Retina (tissue), 1 donor: ENCODE measurements around the gene SCUBE1.

Source experiments
- DNase-seq: peaks from one replicate; pipeline ENCODE4 v3.0.0-alpha.2; 2016

The SCUBE1 gene

DNA sequence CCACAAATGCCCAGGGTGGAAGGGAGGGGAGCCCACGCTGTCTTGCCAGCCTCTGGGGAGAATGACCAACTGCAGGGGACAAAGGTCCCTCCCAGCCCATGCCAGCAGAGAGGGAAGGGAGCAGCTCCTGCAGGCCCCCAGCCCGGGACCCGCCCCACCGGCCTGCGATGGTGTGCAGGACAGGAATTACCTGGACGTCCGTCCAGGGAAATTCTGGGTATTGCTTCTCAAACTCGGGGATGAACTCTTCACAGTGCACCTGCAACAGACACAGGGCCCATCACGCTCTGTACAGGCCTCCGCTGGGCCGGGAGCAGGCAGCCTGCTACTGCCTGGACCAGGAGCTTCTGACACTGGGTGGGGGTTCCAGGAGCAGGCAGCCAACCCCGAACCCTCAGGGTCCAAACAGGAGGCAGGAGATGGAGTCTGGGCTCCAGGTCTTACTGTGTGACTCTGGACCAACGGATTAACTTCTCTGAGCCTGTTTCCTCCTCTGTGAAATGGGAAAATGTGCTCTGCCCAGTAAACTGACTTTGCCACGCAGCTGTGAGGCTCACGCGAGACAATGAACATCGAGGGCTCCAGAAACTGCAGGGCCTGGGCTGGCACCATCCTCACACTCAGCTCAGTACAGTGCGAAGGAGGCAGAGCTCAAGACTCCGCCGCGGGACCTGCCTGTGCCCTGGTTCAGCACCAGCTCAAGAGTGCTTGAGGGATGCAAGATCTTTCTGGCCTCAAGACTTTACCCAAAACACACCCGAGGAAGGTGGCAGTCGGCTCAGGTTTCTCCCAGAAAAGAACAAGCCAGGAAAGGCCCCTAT lies 173.7 kb downstream of the SCUBE1 start:
- DNase-seq, result no peak

GRCh38 chr22:43168471-43169309 lies 174.5 kb downstream of the SCUBE1 start:
- no peak for DNase-seq

GRCh38 chr22:43167001-43167589 lies 176.1 kb downstream of the SCUBE1 start:
- no peak for DNase-seq

GRCh38 chr22:43166132-43166930 lies 176.8 kb downstream of the SCUBE1 start:
- DNase-seq, result no peak

GRCh38 chr22:43164636-43165035 lies 178.5 kb downstream of the SCUBE1 start:
- DNase-seq, result no peak

GRCh38 chr22:43163241-43163795 lies 179.9 kb downstream of the SCUBE1 start:
- no peak for DNase-seq

DNA sequence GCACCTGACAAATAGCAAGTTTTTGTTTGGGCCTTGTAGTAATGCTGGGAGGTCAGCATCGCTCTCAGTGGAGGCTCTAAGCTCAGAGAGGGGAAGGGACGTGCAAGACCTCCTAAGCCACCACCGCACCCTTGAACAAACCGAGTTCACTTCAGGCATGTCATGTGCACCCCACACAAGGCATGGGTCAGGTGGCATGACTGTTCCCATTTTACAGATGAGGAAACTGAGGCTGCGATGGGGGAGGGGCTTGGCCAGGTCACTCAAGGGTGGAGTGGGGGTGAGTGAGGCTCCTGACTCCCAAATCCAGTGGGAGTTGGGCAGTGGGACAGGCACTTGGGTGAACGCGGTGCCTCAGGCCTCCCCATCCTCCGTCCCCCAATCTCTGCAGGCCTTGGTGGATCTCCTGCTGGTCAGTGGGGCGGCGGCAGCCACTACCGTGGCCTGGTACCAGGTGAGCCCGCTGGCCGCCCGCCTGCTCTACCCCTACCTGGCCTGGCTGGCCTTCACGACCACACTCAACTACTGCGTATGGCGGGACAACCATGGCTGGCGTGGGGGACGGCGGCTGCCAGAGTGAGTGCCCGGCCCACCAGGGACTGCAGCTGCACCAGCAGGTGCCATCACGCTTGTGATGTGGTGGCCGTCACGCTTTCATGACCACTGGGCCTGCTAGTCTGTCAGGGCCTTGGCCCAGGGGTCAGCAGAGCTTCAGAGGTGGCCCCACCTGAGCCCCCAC lies 180.6 kb downstream of the SCUBE1 start:
- DNase-seq, result no peak

DNA sequence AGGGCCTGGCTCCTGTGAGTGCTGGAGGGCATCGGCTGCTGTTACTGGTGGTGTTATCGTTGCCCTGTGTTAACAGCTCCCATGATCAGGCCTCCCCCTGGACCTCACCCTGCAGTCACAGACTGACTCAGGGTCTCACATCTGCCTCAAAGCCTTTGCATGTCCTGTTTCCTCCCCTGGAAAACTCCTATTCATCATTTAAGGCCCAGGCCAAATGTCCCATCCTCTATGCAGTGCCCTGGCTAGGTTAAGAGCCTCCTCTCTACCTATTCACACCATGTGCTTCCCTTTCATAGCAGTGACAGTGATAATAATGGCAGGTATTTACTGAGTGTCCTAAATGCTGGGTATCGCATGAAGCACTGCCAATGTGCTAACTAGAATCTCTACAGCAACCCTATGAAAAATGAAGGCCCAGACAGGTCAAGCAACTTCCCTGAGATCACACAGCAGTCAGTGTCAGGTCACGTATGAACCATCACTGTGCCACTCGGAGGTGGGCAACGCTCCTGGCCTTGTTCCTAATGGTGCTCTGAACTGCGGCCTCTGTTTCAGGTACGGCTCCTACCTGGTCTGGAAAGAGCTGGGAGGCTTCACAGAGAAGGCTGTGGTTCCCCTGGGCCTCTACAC lies 182.6 kb downstream of the SCUBE1 start:
- DNase-seq, result no peak

- no peak for DNase-seq
These were observed 183.5 kb downstream of the SCUBE1 start for GRCh38 chr22:43159484-43160178.

DNA sequence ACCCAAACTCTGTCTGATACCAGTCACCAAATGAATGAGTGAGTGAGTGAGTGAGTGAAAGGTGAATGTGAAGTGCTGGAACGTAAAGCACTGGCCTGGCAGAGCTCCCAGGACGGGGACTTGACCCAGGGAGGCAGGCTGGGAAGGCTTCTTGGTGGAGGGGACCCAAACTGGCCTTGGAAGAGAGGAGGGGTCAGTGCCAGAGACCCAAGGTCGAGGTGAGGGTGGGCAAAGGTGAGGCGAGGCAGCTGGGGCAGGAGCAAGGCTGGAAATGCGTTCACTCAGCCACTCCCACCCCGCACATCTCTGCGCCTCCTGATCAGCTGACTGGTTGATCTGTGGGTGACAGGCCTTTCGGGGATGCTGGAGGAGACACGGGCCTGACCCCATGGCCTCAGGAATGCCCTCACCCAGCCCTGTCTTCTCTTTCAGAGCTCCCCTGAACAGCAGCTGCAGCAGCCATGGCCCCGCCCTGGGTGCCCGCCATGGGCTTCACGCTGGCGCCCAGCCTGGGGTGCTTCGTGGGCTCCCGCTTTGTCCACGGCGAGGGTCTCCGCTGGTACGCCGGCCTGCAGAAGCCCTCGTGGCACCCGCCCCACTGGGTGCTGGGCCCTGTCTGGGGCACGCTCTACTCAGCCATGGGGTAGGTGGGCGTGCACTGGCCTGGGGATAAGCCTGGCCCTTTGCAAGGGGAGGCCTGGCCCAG lies 184.2 kb downstream of the SCUBE1 start:
- no peak for DNase-seq

- no peak for DNase-seq
These were observed 185.2 kb downstream of the SCUBE1 start for GRCh38 chr22:43157874-43158546.

- no peak for DNase-seq
These were observed 186.8 kb downstream of the SCUBE1 start for GRCh38 chr22:43156413-43156812.

DNA sequence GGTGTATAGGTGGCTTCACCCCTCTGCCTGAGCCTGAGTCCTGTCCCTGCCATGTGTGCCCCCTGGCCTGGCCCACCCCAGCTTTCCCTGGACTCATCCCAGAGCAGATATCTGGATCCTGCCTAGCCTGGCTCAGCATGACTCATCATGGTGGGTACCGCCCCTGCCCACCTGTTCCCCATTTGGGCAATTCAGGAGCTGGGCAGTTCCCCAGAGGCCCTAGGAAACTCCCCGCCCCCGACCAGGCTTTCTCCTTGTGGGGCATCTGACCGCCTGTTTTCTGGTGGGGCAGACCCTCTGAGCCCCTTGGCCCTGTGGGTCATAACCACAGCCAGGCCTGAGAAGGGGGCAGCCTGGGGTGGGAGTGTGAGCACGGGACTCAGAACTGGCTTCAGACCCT lies 187.4 kb downstream of the SCUBE1 start:
- no peak for DNase-seq

DNA sequence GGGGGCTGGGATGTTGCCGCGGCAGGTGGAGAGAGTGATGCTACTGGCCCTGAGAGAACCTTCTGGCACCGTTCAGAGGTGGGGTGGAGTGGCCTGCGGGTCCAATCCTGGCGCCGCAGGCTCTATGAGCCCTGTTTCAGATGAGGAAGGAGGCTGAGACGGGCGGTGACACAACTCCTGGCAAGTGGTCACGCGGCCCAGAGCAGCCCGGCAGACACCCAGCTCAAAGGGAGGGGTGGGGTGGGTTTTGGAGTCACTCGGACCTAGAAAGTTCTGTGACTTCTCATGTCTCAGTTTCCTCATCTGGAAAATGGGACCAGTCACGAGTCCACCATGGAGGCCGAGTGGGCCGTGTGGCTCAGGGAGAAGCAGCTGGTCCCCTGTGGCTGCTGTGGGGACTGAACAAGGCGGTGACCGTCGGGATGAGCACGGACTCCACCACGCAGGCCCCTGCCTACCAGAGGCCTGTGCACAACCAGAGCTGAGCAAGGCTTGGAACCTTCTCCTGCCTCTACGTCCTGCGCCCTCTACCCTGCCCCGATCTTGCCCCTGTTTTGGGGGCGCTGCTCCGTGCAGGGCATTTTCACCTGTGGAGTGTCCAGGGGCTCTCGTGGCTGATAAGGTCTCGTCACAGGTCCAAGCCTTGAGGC lies 188.2 kb downstream of the SCUBE1 start:
- no peak for DNase-seq

DNA sequence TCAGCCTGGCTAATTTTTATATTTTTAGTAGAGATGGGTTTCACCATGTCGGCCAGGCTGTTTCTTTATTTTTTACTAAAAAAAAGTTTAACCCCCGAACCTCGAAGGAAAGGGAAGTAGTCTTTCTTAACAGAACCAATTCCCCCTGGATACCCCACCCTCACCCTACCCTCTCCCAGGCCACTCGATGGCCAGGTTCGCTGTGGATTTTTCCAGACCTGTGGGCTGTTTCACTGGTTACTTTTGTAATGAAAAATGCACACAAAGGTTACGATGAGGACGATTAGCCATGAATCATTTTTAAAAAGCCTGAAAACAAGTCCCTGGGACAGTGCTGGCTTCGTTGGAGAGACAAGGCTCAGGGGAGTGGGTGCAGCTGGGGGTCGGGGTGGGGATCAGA lies 189.3 kb downstream of the SCUBE1 start:
- no peak for DNase-seq

GRCh38 chr22:43152357-43153071 lies 190.7 kb downstream of the SCUBE1 start:
- DNase-seq, result no peak

DNA sequence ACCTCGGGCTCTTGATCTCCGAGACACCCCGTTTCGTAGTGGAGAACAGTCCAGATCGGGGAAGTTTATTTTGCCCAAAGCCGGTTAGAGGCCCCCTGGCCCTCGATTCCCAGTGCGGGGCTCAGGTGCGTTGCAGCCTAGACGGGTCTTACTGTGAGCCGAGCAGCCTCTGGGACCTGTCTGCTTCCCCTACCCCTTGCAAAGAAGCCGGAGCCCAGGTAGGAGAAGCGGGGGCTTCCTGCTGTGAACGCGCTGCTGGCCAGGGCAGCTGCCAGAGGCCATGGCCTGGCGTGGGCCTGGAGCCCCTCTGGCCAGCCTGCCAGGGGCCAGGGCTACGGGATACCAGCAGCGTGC lies 191.2 kb downstream of the SCUBE1 start:
- no peak for DNase-seq
